NCI-H2081 treated with DMSO at 0.1 percent for 48 hours (cell line): ENCODE results near the gene VPS26B.
"Not testable (repeated sequence)": the region's sequence is repeated elsewhere in the genome, so short reads cannot be mapped to it uniquely, and the experiment has no call there.

ENCODE experiments used
- DNase-seq: peaks from one replicate; lab custom pipeline; 2025; lab: John Stamatoyannopoulos, UW

VPS26B gene

DNA sequence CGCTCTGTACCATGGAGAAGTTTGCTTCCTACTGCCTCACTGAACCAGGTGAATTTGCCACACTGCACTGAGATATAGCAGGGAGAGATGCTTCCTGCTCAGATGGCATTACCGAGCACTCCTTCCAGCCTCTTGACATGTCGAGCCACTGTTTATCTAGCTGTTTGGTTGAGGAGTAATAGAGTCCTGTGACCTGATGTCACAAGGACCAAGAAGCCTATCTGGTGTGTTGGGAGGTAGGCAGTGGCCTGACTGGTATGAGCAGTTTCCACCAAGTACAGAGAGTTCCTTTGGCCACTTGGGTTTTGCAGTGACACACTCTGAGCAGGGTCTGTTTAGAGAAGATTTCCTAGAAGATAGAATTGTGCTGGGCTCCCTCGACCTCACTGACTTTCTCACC lies 34.1 kb downstream of the VPS26B start:
- DNase-seq, result no peak

DNA sequence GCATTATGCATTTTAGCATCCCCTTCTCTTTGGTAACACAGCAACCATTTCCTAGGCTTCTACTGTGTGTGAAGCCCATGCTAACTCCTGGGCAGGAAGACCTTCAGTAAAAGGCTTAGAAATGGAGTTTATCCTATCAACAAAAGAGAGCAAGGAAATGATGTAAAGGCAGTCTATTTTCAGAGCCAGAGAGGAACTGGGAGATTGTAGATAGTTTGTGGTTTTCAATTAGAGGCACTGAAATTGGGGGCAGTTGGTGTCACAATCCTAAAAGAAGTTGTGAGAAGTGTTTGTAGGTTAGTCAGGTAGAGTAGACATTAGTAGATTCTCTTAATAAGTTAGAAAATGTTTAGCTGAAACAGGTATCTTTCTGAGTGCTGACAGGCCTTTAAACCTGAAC lies 36.0 kb downstream of the VPS26B start:
- no peak for DNase-seq

DNA sequence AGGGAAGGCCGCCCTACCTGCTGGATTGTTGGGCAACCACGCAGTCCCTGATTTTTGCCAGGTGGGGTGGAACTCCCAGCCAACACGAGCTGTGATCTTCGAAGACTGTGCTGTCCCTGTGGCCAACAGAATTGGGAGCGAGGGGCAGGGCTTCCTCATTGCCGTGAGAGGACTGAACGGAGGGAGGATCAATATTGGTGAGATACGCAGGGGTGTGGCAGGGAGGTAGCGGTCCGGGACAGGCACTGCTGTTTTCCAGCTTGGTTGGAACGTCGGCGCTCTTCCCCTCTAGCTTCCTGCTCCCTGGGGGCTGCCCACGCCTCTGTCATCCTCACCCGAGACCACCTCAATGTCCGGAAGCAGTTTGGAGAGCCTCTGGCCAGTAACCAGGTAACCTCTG lies 36.5 kb downstream of the VPS26B start:
- DNase-seq, result no peak

DNA sequence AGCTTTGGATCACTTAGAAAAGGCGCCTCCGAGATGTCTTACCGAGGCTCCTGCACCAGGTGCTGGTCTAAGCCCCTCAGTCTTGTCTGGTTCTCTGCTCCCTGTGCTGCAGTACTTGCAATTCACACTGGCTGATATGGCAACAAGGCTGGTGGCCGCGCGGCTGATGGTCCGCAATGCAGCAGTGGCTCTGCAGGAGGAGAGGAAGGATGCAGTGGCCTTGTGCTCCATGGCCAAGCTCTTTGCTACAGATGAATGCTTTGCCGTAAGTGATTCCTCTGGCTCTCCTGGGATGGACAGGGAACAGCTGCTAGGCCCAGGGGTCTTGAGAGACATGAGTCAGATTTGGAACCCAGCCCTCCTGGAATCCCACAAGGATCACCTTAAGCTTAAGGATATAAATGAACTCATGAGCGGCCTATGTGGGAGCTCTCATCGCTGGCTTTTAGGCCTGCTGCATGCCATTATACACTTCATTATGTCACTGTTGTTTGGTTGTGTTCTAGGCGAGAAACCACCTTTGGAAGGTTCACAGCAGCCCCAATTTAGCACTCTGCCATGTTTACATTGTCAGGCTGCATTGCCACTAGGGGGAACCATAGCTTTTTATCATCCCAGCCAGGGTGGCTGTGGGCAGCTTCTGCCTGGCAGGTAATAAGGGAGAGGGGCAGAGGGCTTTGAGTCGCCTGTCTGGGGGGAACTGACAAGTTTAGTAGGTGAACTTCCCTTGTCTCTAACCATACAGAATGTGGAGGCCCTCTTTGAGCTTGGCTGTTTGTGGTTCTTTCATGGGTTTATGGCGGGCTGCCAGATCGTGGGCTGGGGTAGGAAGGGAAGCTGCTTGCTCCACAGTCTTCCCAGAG lies 37.4 kb downstream of the VPS26B start:
- no peak for DNase-seq

DNA sequence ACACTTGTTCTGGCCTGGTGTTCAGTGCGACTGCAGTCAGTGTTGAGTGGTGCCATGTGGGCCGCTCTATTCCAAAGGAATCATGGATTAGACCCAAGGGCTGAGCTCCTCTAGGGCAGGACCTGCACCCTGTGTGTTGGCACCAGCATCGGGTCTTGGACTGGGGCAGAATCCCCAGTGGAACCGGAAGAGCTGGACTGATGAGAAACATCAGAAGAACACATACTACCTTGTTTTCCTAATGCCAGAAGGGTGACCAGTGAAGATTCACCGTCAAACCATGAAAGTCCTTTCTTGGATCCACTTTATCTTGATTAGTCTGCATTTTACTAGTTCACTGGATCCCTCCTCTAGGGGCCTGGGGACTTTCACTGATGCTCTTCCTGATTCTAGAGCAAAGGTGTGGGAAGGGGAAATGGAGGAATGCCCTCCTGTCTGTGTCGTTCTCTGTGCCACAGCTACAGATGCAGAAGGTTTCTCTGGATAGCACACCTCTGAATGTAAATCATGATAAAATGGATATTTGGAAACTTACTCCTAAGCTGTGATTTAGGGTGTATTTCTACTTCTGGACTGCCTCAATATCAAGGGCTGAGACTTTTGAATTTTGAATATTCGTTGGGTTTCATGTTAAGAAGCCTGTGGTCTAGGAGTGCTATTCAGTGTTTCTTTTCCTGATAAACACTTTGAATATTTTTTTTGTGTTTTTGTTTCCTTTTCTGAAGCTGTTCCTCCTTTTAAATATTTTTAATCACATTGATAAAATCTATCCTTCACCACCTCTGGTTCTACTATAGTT lies 40.7 kb downstream of the VPS26B start:
- no peak for DNase-seq

DNA sequence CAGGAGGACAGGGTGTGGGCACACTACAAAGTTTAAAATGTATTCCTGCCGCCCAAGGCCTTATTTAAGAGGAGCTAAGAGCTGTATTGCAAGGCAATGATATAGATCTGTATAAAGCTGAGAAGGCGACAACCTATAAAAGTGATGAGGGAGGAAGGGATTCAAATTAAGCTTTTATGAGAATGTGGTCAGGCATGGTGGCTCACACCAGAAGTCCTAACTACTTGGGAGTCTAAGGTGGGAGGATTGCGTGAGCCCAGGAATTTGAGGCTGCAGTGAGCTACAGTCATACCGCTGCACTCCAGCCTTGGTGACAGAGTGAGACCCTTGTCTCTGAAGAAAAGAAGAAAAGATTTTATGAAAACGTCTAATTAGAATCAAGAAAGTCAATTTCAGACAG lies 42.0 kb downstream of the VPS26B start:
- DNase-seq, result no peak

DNA sequence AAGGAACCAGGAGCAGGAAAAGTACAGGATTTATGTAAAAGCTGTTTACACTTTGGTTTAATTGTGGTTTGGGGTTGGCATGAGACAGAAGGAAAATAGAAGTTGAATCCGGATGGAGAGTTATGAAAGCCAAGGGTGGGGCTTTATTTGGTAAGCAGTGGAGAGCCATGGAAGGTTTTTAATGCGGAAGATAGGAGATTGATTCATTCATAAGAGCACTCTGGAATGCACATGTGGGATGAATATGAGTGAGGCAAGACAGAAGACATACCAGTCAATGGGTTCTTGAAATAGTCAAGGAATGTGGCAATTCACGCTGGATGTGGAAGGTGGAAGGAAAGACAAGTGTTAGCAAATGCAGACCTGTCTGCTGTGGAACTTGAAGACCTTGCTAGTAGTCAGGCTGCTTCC lies 42.4 kb downstream of the VPS26B start:
- no peak for DNase-seq

DNA sequence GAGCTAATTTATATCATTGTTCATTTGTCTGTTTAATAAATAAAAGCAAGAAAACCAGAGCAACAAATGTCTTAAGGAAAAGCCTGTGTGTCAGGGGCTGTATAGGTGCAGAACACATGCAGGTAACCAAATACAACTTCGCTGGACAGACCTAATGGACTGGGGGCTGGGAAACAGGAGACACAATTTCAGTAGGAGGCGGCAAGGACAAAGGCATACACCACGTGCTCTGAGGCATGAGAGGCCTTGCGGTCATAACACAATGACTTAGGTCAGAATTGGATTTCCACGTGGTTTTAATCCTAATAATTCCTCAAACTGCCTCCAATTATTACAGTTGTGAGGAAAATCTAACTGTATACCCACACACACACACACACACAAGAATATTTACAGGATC lies 43.0 kb downstream of the VPS26B start:
- no peak for DNase-seq

DNA sequence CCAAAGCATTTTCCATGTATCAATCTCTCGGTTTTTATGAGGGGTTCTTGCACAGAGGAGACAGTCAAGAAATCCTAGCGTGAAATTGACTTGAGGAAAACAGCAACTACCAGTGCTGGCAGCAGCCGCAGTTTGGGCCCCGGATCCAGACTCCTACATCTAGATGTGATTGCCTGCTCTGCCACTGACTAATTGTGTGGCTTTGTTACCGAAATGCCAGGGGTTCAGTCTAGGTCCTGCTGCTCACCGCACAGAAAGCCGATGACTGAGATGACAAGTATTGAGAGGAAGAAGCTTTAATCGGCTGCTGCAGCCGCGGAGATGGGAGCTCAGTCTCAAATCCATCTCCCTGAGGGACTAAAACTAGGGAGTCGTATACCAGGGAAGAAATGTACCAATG lies 43.5 kb downstream of the VPS26B start:
- no peak for DNase-seq

DNA sequence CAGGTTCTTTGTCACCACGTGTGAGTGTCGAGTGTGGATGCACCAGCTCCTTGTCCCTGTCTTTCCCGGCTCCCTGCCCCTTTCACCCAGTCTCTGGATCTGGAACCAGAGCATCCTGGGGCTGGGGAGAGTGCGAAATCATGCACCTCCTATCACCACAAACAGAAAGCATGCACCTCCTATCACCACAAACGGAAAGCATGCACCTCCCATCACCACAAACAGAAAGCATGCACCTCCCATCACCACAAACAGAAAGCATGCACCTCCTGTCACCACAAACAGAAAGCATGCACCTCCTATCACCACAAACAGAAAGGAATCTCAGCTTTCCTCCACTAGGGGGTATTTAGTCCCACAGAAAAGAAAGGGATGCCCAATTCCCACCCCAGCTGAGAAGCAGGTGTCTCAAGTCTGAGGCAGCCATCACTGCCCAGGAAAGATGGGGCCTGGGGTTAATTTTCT lies 45.8 kb downstream of the VPS26B start:
- DNase-seq, result no peak

DNA sequence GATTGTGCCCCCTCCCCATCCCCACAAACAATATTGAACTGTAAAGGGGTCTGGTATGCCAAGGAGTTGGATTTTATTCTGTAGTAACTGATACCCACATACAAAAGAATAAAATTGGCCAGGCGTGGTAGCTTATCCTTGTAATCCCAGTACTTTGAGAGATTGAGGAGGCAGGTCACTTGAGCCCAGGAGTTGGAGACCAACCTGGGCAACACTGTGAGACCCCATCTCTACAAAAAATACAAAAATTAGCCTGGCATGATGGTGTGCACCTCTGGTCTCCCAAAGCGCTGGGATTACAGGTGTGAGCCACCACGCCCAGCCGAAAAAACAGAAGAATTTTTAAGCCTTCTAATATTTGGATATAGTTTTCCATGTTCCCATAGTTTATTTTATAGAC lies 47.5 kb downstream of the VPS26B start:
- no peak for DNase-seq

DNA sequence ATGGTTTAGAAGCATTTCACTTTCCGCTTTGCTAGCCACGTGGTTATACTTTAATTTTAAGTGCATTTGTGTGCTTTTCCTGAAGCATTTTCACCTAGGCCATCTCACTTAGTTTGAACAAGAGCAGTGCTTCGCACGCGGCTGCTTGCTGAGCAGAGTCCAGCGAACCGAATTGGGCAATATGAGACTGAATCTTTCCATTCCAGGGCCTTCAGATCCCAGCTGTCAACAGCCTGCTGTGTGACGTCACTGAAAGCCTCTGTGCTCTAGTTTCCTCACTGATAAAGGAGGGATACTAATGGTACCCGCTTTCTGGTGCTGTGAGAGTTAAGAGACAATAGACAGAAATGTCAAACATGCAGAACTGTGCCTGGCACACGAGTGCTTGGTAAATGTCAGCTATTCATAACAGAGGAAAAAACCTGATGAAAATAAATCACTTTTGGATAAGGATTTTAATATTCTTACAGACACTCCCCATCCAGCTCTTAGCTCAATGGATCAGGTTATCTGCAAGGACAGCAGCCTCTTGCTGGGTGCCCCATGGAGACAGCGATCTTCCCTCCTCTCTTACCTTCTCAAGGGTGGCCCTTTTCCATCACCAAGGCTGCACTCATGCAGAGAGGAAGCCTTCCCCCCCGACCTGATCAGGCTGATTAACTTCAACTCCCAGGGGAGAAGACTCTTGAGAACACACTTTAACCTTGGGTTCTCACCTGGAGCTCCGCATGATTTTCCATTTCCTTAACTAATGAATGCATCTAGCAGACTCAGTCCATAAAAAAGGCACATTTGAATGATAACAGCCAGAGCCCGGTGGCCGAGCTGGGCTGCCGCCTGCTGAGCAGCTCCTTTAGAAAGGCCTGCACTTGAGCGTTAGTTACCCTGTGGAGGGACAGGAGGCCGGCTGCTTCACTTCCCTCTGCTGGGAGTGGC lies 48.2 kb downstream of the VPS26B start:
- DNase-seq, result no peak

DNA sequence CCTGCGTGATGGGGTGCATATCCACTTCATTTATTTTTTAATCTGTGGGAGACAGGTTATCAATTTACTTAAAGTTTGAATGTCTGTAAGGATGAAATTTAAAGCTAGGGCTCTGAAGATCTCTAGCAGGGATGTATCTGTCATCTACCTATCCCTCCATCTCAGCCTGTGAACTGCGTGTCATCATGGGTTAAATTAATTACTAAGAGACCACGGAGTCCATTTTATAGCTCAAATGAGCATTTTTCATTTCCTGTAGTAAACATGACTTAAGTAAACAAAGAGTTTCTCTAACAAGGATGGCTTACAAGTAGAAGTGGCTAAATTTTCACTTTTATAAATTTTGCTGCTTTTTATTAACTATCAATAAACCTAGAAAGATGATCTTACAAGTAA lies 48.8 kb downstream of the VPS26B start:
- no peak for DNase-seq

DNA sequence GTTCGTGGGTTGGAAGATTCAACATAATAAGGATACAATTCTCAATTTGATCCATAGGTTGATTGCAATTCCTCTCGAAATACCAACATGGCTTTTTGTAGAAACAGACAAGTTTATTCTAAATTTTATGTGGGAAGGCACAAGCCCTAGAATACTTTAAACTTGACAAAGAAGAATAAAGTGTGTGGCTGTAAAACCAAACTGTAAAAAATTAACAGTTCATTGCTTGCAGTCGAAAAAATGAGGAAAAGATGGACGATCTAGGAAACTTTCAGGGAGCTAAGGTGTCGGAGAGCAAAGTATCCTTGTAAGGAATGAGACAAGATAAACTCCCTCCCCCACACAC lies 50.7 kb downstream of the VPS26B start:
- no peak for DNase-seq

DNA sequence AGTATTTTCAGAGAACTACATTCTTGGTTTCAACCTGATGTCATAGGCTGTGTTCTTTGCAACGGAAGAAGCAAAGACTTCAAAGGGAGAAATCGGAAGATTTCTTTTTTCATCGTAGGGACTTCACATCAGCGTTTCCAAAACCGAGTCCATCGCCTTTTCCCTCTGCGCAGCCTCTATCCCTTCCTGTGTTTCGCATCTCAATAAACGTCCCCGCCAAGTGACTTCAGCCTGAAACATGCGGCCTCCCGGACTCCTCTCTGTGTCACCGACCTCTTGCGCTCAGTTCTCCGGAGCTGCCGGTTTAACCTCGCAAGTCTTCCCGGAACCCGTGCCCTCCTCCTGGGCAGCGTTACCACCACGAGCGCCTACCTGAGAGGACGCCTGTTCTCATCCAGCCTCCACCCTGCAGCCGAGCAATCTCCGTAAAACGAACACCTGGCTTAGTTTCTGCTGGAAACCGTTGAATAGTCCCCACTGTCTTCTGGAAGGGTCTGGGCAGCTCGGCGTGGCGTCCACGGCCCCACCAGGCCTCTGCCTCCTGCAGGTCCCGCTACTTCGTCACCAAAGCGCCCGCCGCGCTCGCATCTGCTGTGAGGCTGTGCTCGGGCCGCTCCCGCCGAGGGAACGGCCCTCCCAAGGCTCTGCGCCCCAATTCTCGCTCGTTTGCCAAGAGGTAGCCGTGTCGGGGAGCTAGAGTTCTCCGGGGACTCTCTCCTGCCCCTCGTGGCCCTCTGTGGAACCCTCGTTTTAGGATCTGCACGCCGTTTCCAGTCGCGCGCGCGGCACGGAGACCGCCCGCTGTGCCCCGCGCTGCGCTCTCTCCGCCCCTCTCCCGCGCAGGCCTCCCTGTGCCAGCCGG lies 51.3 kb downstream of the VPS26B start, which contains the start of gene GLB1L3:
Gene GLB1L3, plus strand, starts transcription at position 846 of the 862 bp plus-strand sequence. CDS start 362 bp downstream, outside the sequence.
- DNase-seq, result no peak

DNA sequence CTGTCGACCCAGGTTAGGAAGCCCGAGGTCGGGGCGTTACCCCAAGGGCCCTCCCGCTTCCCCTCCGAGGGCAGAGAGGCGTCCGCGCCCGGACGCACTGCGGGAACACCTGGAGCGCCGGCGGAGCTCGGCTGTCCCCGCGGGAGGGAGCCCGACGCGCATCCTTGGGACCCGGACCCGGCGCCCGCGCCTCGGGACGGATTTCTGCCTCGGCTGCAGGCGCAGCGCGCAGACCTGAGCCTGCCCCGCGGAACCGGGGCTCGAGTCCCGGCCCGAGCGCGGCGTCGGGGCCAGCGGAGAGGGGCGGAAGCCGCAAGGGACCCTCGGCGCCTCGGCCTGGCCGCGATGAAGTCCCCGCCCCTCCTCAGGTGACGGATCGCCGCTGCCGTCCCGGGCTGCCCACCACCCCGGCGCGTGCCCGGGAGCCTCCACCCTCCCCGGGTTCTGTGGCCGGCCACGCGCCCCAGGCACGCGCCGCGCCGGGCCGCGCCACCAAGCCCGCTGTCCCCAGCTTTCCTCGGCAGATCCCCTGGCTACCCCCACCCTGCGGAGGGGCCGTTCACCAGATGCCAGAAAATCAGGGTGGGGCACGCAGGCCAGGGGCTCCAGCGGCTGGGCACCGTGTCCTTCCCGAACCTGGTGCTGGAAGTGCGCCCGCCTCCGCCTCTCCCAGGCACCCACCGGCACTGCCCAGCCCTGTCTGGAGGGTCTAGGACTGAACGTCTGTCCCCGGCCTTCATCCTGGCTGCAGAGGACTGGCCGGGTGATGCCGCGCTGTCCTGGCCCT lies 52.1 kb downstream of the VPS26B start:
- no peak for DNase-seq

DNA sequence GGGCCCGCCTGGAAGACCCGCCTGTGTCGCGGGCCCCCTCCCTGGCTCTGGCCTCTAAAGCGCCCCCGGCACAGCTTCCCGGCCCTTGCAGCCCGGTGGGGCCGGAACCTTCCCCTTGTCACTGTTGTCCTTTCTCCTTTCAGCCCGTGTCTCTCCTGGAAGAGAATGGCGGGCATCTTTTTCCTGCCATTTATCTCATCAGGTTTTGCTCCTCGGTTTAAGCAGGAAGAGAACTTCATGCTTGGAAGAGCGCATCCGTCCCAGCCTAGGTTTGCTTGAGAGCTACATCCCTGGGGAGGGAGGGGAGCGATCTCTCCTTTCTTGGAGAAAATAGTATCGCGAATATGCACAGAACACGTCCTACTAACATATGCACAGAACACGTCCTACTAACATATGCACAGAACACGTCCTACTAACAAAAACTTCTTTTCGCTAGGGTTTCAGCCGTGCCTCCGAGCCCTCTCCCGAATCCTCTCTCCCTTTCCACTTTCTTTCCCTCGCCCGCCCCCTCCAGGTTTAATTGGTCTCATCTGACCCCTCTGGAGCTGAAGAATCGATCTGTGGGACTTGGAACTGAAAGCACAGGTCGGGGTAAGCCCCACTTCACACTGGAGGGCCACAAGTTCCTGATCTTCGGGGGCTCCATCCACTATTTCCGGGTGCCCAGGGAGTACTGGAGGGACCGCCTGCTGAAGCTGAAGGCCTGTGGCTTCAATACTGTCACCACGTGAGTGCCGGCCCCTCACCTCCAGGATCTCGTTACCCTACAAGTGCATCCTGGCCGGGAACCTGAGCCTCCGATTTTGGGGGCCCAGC lies 52.9 kb downstream of the VPS26B start:
- DNase-seq, result no peak

DNA sequence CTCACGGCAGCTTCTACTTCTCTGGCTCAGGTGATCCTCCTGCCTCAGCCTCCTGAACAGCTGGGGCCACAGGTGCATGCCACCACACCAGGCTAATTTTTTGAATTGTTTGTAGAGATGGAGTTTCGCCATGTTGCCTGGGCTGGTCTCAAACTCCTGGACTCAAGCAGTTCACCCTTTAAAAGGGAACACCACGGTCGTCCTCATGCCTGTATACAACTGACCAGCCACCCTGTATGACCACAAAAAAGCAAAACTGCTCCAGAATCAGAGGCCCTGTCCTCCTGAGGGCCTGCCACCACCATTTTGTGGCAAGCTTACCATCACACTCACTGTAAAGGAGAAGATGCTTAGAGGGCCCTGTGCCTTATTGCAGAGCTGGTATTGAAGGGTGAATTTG lies 53.9 kb downstream of the VPS26B start:
- DNase-seq, result no peak

DNA sequence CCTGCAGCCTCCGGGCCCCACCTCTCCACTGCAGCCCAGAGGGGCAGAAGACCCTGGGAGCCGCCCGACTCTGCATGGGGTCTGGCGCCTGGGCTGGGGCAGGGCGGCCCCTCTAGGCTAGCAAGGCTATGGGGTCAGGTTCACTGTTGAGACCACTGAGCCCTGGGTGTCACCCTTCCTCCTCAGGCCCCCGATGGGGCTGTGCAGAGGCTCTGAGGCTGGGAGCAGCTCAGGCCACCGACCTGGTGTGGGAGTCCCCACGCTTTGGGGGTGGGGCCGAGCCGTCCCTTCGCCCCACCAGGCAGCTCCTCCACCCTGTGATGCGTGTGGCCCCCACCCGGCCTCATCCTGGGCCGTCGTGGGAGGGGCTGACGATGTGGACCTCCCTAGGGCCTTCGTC lies 57.2 kb downstream of the VPS26B start:
- DNase-seq, result not testable (repeated sequence)
